Measurements from ENCODE around the gene TUBGCP2.
"Not testable (repeated sequence)": the region's sequence is repeated elsewhere in the genome, so short reads cannot be mapped to it uniquely, and the experiment has no call there.

Gene TUBGCP2

DNA sequence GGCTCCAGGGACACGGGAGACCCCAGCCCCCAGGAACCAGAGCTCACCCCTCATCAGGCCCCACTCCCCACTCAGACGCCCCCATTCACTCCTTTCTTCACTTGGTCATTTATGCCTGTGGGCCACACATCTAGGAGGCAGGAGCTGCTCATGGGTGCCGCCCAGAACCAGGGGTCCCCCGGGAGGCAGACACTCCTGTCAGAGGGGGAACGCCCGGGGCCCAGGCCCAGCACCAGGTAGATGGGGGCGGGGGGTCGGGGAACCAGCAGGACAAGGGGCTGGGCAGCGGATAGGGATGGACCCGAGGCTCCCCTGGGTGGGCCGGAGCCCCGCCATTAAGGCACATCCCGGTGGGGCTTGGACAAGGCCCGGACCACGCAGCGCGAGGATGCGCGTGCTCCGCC lies 16.2 kb upstream of the TUBGCP2 start:
- peak; percentile 67 for DNase-seq

DNA sequence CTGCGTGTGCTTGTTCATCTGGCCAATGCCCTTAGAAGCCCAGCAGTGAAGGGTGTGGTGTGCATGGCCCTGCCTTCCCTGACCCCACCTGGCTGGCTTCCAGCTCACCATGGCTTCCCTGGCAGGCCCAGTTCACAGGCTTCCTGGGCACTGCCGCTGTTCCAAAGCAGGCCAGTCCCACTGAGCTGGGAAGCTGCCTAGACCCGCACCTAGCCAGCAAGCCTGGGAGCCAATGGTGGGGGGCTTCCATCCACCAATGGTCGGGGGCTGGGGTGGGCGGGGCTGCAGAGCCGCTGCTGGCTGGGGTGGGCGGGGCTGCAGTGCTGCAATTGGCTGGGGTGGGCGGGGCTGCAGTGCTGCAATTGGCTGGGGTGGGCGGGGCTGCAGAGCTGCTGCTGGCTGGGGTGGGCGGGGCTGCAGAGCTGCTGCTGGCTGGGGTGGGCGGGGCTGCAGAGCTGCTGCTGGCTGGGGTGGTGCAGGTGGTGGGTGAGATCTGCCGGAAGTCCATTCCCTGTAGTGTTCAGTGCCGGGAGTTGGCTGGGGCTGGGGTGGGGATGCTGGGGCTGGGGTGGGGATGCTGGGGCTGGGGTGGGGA lies 15.6 kb upstream of the TUBGCP2 start:
- DNase-seq = peak; percentile 91

DNA sequence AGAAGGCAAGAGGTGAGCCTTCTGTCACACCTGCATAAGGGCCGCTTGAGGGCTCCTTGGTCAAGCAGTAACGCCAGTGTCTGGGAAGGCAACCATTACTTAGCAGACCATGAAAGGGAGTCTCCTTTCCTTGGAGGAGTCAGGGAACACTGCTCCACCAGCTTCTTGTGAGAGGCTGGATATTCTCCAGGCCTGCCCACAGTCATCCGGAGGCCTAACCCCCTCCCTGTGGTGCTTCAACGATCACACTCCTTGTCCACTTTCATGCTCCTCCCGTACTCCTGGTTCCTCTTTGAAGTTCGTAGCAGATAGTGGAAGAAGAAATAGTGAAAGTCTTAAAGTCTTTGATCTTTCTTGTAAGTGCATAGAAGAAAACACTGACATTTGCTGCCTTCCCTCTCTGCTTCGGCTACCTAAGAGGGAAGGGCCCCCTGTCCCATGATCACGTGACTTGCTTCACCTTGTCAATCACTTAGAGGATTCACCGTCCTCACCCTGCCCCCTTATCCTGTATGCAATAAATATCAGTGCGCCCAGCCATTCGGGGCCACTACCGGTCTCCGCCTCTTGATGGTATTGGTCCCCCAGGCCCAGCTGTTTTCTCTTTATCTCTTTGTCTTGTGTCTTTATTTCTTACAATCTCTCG lies 13.5 kb upstream of the TUBGCP2 start:
- not testable (repeated sequence) for DNase-seq

DNA sequence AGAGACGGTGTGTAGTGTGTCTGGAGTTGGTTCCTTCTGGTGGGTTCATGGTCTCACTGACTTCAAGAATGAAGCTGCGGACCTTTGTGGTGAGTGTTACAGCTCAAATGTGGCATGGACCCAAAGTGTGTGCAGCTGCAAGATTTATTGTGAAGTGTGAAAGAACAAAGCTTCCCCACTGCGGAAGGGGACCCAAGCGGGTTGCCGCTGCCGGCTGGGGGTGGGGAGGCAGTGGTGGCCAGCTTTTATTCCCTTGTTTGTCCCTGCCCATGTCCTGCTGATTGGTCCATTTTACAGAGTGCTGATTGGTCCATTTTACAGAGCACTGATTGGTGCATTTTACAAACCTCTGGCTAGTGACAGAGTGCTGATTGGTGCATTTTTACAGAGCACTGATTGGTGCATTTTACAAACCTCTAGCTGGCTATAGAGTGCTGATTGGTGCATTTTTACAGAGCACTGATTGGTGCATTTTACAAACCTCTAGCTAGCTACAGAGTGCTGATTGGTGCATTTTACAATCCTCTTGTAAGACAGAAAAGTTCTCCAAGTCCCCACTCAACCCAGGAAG lies 12.3 kb upstream of the TUBGCP2 start:
- not testable (repeated sequence) for DNase-seq

DNA sequence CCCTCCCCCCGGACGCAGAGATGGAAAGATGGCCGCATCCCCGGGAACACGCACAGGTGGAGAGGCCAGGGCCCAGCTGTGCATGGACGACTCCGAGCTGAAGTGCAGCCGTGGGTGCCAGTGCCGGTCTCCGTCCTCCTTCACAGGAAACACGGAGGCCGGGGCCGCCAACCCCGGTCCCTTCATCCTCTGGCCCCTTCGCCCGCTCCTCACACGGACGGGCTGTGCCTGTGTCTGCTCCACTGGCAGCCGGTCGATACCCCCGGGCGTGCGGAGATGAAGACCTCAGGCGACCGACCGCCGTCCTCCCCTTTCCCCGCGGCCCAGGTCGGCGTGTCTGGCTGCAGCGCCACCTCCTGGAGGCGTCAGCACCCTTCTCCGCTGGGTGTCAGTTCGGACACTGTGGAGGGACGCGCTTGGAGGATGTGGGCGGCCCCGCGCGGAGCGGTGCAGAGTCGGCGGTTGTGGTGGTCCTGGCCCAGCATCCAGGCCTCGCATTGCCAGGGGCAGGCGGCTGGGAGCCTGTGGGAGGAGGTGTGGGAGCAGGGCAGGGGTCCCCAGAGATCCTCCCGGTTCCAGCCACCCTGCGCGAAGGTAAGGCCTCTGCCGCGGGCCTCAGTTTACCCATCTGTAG lies 9.9 kb upstream of the TUBGCP2 start:
- DNase-seq = peak; percentile 78

DNA sequence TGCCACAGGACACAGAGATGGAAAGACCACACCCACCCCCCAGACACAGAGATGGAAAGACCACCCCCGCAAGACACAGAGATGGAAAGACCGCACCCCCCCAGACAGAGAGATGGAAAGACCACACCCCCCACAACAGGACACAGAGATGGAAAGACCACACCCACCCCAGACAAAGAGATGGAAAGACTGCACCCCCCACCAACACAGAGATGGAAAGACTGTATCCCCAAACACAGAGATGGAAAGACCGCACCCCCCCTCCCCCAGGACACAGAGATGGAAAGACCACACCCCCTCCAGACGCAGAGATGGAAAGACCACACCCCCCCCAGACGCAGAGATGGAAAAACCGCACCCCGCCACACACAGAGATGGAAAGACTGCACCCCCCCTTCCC lies 8.1 kb upstream of the TUBGCP2 start:
- DNase-seq = no peak

DNA sequence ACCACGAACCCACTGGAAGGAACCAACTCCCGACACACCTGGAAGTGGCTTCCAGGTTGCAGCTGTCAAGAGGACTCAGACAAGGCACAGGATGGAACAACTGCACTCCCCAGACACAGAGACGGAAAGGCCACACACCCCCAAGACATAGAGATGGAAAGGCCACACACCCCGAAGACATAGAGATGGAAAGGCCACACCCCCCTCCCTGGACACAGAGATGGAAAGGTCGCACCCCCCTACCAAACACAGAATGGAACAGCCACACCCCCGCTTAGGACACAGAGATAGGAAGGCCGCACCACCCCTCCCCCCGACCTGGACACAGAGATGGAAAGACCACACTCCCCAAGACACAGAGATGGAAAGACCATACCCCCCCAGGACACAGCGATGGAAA lies 7.6 kb upstream of the TUBGCP2 start:
- DNase-seq = no peak

DNA sequence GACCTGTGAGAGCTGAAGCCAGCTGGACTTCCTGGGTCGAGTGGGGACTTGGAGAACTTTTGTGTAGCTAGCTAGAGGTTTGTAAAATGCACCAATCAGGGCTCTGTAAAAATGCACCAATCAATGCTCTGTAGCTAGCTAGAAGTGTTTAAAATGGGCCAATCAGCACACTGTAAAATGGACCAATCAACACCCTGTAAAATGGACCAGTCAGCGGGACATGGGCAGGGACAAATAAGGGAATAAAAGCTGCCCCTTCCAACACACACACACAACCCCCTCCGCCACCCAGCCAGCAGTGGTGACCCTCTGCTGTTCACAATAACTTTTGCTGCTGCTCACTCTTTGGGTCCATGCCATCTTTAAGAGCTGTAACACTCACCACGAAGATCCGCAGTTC lies 7.2 kb upstream of the TUBGCP2 start:
- no peak for DNase-seq

DNA sequence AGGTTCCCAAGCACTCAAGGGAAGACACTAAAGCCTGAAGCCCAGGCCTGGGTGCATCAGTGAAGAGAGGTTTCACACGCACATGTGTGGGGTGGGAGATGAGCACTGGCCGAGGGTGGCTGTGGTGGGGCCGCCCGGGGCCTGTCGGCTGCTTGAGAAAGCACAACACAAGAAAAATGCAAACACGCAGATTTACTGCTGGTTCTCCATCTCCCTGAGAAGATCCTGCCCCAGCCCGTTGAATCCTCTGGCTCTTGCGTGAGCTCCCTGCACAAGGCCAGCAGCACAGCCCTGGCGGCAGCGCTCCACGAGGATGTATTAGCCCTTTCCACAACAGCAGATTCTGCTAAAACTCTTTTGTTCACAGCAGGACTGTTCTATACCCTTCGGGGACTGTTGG lies 6.2 kb upstream of the TUBGCP2 start:
- no peak for DNase-seq

DNA sequence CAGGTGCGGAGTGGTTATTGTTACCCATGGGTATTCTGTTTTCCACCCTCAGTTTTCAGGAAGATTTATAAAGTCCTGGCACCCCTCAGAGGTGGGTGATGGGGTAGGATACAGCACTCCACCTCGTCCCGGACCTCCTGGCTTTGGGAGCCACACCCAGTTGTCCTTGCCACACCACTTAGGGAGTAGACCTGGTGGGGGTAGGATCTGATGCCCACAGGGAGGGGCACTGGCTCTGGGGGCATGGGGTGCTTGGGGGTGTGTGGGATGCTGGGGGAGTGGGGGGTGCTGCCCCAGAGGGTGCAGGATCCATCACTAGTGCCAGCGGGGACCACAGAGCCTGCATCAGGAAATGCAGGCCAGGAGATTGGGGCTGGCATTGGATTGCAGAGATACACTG lies 4.5 kb upstream of the TUBGCP2 start:
- no peak for DNase-seq

DNA sequence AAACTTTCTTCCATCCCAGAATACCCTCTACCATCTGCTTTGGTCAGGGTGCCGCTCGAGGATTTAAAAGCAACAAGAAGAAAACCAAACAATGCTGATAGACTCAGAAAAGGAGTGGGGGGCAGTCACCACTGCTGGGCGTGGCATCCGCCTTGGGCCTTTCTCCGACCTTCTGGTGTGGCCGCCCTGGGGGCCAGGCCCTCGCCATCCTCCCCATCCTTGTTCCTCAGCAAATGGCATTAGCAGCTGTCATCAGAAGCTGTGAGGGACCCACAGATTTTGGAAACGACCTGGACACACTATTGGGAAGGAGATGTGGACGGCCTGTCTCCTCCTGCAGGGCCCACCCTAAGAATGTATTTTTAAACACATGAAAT lies 4.1 kb upstream of the TUBGCP2 start:
- no peak for DNase-seq

DNA sequence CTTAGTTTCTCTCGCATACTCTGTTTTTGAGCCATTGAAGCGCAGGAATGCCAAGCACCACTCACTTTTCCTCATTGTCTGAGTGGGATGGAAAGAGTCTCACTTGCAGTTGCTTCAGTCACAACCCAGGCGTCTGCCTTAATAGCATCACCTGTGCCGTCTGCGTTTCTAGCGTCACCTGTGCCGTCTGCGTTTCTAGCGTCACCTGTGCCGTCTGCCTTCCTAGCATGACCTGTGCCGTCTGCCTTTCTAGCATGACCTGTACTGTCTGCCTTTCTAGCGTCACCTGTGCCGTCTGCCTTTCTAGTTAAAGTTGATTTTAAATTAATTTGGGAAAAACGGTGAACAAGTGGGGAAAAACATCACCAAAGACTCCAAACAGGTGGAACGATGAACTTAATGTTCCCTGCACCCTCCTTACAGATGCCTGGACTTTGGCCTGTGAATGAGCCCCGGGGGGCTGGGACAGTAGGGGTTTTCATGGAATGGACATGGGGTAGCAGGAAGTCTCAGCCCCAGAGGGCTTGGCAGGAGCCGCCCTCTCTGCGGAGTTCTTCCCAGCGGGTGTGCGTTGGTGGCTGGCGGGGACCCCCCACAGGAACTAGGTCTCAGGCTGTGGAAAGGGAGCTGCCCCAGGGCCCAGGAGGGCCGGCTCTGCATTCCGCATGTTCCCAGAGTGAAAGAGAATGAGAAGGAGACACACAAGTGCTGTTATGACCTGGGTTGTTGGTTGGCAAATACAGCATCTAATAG lies 3.5 kb upstream of the TUBGCP2 start:
- DNase-seq = no peak

DNA sequence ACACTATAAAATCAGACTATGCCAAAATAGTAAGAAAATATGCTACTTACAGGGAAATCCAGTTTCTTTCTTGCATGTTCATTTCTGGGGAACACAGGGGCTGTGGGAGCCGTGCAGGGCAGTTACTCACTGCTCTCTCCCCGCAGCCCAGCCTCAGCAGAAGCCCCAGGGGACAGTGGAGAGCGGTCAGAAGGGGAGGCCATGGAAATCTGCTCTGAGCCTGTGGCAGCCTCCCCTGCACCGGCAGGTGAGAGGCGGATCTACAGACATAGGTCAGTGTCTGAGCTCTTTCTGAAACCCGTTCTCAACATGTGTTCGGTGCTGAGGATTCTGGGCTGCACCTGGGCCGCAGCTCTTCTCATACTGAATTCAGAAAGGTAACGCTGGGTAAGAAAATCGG lies 2.9 kb upstream of the TUBGCP2 start:
- DNase-seq = no peak

DNA sequence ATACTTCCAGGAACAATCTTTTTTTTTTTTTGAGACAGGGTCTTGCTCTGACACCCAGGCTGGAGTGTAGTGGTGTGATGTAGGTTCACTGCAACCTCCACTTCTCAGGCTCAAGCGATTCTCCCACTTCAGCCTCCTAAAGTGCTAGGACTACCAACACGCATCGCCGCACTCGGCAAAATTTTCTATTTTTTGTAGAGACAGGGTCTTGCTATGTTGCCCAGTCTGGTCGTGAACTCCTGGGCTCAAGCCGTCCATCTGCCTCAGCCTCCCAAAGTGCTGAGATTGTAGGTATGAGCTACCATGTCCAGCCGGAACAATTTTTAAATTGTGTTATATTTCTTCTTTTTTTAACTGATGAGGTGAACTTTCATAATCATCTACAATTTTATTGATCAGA lies 2.1 kb upstream of the TUBGCP2 start:
- no peak for DNase-seq

DNA sequence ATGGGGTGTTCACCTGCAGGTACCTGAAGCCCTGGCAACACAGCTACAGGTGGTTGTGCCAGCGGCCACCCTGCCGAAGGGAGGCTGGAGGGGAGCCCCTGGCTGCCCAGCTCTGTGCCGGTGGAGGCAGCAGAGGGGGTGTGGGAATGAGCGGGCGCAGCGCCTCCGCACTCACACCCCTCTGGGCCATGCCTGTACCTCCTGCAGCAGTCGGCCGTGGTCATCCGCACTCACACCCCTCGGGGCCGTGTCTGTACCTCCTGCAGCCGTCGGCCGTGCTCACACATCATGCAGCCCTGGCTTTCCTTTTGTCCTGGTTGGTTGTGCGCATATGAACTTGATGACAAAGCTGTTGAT lies 1.7 kb upstream of the TUBGCP2 start:
- DNase-seq = no peak

DNA sequence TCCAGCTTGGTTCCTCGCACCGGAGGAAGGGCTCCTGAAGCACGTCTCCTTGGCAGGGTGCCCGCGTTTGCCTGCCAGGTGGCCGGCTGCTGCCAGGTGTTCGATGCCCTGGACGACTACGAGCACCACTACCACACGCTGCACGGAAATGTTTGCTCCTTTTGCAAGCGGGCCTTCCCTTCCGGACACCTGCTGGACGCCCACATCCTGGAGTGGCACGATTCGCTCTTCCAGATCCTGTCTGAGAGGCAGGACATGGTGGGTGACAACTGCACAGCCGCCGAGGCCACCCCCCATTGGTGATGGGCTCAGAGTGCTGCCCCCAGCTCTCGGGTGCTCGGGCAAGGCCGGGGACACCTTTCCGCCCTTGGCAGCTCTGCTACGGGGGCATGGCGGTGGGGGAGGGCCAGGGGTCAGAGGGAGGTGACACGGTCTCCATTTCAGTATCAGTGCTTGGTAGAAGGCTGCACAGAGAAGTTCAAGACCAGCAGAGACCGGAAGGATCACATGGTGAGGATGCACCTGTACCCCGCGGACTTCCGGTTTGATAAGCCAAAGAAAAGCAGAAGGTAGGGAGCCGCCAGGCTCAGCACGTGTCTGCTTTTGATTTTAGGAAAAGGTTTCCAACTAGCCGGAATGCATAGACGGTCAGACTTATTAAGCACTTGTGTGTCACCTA lies 1.2 kb upstream of the TUBGCP2 start:
- DNase-seq = peak; percentile 18

DNA sequence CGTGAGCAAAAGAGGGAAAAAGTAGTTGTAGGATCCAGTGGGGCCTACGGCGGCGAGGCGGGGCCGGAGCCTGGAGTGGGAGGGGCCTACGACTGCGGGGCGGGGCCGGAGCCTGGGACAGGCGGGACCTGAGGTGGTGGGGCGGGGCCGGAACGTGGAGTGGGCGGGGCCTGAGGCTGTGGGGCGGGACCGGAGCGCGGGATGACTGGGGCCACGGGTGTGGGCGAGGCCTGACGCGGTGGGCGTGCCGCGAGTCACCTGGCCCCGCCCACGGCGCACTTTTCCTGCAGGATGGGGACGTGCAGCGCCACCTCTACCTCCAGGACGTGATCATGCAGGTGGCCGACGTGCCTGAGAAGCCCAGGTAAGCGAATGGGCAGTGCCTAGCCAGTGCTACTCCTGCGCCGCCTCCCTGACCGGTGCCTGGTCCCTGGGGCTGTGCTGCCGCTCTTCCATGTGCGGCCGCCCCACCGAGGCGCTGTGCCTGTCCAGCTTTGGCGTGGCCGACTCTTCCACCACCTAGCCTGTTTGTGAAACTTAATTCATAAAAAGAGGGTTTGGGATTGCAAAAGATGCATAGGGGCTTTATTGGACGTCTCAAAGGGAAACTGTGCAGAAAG lies 538 bp upstream of the TUBGCP2 start:
- peak; percentile 81 for DNase-seq

DNA sequence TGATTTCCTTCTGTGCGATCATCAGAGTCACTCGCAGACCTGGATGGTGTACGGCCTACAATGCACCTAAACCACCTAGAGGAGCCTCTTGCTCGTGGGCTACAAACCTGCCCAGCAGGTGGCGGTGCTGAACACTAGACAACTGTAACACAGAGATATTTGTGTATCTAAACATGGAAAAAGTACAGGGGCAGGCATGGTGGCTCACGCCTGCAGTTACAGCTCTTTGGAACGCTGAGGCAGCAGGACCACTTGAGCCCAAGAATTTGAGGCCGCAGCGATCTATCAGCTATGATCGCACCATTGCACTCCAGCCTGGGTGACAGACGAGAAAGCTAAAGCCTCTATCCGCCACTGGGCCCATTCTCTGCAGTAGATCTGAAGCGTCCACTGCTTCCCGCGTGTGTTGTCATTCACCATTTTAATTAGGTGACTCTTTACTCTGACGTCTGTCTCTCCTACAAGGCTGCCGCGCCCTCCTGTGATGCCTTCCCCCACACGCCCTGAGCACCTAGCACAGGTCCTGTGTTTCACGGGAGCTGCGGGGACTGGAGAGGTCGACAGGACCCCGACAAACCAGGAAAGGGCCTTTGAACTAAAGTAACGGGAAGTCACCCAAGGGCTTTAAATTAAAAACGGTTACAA lies 774 bp downstream of the TUBGCP2 start:
- peak; percentile 74 for DNase-seq

DNA sequence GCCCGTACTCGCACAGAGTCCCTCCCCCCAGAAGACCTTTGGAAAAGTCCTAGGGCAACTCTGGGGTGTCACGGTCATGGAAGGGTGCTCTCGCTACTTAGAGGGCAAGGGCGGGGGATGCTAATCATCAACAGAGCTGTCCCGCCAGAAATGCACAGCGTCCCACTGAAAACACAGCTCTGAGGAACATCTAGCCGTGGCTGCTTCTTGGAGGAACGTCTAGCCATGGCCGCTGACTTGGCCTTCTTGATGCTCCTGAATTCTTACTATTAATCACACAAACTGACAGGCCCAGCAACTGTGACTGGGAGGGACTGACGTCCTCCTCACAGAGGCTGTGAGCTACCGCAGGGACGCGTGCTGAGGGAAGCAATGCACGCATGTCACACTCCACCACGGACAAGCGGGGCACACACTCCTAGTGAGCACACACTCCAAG lies 1.7 kb downstream of the TUBGCP2 start:
- no peak for DNase-seq

DNA sequence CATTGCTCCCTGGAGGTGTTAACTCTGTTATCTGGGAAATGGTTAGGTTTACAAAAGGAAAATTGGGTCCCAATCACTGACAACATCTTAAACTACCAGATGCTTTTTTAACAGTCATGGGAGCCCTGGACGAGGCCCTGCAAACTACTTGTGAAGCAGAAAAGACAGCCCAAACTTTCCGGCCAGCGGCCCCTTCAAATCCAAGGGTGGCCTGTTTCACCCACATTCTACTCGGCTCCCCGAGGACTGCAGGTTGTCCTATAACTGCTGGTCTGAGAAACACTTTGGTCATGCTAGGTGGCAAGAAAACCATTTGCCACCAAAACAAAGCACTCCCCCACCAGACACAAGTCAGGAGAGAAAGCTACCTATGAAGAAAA lies 2.6 kb downstream of the TUBGCP2 start:
- DNase-seq = no peak

DNA sequence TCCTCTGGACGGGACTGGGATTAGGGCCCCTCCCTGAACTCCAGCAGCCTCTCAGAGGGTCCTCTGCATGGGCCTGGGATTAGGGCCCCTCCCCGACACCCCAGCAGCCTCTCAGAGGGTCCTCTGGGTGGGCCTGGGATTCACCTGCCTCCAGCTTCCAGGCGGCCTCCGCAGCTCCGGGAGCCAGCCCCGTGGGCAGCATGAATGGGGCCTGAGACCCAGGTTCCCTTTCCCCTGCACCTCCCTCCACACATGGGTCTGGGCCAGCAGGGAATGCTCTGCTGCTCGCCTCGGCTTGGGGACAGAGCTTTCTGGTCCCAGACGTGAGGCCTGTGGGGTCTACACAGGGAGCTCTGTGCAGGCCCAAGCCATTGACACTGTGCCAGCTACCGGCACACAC lies 5.5 kb downstream of the TUBGCP2 start:
- no peak for DNase-seq

DNA sequence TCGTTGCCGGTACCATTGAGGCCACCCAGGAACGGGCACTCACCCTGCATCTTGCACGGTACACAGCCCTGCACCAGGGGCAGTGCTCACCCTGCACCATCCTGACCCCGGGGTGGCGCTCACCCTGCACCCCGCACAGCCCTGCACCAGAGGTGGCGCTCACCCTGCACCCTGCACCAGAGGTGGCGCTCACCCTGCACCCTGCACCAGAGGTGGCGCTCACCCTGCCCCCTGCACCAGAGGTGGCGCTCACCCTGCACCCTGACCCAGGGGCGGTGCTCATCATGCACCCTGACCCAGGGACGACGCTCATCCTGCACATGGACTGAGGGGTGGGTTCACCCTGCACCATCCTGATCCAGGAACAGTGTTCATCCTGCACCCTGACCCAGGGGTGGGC lies 6.4 kb downstream of the TUBGCP2 start:
- no peak for DNase-seq

Data from NCI-H146 (cell line).